ENCODE results near the gene EN2.

The EN2 gene

DNA sequence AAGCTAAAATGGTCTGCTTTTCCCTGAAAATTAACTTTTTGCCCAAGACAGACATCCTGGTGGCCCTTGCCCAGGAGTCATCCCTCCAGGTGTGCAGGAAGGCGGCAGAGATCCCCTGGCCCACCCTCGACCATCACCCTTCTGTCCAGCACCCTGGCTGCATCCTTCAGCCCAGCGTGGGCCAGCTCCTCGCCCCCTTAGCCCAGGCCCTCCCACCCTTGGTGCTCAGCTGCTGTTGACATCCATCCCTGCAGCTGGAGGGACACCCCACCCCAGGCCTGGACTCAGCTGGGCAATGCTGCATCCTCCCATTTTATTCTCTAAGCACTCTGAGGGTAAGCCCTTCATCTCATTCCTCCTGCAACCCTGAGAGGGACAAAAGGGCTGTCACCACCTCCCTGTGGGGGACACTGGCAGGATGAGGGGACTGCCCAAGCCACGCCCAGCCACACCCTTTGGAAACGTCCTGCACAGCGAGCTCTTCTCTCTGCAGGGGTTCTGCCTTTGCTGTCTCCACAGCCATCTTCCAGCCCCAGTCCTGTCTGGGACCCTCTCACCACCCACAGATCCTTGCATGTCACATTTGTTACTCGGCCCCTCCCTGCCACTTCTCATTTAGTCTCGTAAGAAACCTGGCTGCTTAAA is 30.7 kb downstream of the EN2 start:
- DNase-seq: no peak

DNA sequence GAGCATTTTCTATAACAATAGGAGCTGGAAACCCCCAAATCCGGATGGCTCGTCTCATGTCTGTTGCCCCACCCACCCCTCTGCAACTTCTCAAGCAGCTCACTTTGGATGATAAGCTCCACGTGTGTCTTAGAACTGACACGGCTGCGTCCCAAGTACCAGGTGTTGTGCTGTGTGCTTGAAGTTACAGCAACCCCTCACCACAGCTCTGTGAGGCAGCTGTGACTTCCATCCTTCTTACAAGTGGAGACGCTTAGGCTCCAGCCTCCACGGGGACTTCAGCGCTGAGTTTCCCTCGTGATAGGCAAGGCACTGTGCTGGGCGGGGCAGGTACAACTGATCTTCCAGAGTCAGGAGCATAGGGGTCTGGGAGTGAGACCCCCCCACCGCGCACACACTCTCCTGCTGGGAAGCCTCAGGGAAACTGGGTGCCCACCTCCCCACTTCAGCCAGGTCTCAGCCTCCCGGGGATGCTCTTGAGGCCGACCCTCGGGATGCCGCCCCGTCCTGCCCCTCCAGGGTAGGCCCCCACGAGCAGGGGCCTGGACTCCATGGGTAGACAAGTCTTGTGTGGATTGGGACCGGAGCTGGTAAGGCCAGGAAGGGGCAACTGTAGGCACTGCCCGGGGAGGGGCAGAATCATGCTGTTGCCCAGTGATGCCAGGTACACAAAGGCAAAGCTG is 31.4 kb downstream of the EN2 start:
- DNase-seq: no peak

DNA sequence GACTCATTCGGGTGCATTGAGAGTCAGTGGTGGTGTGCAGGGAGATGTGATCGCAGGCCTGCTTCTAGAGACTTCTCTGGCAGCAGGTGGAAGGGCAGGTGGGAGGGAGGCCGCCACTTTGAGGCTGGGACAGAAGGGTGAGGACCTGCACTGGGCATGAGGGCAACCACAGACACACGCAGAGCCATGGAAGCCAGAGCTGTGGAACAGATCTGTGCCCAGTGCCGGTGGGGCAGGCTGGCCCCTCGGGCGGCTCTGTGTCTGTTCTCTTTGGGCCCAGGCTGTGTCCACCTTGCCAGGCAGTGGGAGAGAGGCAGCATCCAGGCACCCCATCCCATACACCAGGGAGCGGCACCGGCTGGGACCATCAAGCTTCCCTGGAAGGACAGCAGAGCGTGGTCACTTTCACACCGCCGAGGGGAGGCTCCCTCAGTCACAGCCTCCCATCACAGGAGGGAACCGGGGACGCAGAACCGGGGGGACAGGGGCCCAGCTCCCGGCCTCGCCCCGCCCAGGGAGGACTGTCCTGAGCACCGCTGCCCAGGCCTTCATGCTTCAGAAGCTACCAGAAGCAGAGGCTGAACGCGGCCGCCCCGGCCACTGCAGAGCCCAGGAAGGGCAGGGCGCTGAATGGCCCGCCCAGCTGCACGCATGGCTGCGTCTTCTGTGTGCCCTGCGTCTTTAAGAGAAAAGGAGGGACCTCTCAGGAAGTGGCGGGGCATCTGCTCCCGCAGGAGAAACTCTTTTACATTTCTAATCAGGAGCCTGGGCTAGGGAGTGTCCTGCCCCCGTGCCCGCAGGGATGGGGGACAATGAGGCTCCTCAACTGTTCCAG is 32.1 kb downstream of the EN2 start:
- DNase-seq: no peak

DNA sequence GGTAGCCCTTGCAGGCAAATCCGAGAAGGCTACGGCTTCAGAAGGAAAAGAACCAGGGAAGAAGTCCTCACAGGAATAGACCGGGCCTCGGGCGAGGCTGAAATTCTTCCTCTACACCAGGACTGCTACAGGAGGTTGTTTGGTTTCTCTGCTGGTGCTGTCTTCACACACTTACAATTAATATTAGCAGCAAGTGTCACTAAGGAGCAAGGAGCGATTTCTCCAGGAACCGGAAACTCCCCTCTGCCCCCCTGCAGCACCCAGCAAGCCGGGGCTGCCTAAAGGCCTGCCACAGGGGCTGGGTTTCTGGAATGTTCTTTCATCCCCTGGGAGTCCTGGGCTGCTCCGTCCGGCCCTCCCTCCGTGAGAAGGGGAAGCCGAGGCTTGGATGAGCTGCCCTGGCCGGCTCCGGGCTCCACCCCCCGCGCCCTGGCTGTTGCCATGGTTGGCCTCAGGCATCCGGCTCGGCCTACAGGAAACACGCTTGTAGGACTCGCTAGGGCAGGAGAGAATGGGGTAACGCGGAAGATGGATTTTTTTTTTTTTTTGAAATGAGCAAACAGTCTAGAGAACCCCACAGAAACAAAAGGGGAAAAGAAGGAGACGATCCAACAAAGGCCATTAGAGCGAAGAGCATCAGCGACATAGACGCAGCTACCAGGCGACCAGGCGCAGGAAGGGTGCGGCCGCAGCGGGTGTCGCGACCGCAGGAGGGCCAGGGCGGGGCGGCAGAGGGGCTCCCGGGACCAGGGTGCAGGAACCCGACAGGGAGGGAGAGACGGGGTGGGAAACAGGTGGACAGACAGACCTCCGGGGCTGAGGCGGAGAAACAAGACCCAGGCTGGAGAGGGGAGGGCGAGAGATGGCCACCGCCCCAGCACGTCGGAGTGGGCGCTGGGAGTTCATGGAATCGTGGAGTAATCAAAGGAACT is 33.0 kb downstream of the EN2 start:
- no peak for DNase-seq

DNA sequence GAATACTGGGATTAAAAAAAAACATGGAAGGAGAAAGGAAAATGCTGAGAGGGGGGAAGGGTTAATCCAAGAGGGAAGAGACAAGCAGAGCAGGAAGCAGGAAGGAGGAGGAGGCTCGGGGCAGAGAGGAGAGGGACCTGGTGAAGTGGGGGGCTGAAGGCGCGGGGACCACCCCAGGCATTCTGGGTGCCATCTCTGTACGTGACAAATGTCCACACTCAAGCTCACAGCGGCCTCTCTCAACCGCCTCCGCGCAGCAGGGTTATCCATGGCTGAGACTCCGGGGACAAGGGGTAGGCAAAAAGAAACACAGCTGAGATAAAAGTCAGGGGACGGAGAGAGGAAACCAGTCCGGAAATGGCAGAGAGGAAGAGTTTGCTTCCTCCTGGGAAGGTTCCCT is 33.9 kb downstream of the EN2 start:
- DNase-seq: no peak

DNA sequence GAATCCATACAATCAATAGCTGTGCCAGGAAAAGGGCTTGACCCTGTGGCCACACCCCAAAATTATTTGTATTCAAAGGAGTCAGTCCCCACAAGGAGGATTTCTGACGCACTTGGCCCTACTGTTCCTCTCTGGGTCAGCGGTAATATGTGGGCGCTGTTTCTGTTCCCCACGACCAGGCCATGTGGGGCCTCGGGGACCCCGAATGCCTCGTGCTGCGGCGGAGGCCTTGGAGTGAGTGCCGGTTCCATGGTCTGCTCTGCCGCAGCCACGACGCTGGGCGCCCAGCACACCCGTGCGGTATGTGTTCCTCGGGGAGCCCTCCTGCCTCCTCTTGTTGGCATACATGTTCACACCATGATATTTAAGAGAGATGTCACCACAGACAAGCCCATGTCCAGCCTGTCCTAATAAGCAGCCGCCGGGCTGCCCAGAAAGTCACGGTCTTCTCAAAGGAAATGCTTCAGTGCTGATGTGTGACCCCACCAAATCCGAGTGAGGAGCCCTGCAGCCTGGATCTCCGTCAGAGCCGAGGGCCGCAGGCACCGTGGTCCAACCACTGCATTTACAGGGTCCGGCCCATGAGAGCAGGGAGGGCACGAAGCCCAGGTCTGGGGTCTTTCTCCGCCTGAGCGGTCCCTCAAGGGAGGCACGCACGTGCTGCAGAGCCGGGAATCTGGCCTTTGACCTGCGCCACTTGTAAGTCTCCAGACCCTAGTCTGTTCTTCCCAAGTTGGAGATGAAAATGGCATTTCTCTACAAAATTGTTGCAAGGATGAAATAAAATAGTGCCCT is 36.0 kb downstream of the EN2 start:
- no peak for DNase-seq

DNA sequence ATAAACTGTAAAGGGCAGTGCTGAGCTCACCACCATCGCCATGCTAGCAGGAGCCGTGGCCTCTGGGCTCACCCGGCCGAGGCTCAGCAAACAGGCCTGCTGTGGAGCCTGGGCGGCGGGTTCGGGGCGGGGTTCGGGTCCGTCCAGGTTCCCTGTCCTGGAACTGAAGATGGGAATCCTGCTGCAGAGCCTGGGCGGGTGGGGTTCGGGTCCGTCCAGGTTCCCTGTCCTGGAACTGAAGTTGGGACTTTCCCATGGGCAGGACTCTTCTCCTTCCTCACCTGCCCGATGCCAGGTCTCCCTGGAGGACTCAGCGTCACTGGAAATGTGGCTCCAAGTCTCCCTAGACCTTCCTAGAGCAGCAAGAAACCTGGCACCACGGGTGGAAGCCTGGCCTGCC is 36.6 kb downstream of the EN2 start:
- DNase-seq: no peak

DNA sequence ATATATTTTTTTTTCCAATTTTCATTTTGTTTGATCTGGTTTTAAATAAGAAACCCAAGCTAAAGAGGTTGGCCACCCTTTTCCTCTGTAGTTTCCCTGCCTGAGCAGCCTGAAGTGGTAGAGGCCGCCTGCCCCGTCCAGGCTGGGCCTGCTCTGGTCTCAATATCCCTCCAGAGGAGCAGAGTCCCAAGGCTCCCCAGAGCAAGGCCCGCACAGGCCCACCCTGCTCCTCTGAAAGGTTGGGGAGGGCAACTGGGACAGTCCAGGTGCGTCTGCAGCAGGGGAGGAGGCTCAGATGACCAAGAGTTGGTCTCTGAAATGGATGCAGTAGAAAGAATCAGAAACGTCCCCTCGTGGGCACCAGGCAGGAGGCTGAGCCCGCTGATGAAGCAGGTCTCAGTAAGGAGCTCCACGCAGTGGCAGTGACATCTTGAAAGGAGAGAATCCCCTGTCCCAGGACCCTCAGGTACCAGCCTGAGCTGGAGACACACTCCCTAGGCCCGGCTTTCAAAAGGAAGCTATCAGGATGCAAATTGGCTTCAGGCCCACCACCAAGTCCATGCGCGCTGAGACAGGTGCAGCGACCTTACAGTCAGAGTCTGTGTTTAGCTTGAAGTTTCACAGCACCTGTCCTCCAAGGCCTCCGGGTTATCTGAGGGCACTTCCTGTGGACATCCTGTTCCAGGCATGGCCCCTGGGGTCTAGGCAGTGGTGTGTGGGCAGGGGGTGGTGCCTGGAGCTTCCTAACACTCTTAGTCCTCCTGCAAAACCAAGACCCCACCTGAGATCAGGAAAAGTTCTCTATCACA is 37.7 kb downstream of the EN2 start:
- no peak for DNase-seq

DNA sequence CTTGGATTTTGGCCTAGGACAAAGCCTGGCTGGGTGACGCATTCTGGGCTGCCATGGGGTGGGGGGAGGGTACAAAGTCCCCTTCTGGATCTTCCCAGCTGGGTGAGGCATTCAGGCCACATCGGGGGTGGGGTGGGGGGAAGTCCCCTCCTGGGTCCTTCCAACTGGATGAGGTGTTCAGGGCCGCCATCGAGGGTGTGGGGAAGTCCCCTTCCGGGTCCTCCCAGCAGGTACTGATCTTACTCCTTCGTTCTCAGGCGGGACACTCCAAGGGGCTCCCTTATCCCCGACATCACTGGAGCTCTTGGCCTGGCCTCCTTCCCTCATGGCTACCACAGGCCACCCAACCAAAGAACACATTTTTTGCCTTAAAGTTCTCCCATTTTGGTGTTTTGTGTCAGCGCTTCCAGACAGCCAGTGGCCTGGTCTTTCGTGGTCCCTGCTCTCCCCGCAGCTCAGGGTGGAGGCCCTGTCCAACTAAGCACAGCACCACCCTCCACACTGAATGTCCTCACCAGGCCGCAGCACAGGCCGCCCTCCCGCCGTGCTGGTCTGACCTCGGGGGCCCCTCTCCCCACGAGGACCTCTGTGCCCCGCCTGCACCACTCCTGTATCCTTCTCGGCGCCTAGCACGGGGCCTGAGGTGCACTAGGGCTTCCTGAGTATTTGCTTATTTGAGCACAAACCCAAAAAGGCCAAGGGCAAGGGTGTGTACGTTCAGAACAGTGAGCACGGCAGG is 38.5 kb downstream of the EN2 start:
- no peak for DNase-seq

DNA sequence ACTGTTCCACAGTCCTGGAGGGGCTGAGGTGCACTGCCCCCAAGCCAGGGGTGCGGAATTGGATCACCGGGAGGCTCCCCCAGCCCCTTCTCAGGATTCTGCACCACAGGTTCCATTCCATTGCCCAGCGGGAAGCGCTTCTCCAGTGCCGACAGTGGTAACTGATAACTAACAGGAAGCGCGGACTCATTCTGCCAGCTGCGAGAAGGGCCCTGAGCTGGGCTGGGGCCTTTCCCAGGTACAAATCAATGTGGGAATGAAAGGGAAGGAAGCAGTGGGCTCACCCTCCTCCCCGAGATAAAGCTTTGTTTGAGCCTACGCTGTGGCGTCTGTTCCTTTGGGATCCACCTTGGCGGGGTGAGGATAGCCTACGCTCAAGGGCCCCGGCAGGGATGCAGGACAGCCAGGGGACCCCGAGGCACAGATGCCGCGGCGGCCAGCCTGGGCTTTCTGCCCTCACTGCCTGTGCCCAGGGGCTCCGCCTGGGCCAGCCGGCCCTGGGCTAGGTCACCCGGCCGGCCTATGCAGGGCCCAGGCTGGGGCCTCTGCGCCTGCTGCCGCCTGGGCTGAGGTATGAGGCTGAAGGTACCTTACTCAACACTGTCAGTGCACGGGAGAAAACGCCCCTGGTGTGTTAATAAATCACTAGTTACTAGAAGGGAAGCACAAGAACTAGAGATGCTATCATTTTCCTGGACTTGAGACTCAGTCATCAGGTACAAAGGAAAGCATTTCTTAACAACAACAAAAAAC is 39.4 kb downstream of the EN2 start:
- no peak for DNase-seq

DNA sequence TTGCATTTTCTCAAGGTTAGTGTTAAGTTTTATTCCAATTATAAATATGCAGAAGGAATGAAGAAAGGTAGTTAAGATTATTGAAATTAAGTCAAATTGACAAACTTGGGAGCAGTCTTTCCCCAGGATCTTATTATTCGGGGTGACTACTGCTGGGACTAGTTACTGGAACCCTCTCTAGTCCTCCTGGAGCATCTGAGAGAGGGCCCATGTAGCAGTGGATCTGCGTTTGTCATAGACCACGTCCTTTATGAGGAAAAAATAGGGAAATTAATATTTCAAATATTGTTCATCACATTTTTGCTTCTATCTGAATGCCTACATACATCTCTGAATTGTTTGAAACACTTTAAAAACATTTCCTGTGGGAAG is 47.5 kb downstream of the EN2 start:
- DNase-seq: no peak

DNA sequence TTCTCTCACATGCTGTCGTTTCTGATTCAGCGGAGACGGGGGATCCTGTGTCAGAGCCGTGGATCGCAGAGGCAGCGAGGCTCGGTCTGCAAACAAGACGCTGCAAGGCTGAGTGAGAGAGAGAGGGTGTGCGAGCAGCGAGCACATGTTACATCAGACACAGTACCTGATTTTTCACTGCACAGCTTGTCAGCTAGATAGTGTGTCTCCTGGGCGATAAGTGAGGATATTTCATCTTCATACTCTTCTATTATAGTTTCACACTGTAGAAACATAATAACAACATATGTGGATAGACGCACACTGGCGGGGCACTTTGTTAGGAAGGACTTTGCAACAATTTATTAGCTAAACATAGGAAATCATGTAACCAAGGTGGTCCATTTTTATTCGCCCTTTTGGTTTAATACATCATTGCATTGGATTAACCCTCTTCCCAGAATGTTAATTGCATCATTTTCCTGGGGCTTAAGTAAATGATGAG is 49.0 kb downstream of the EN2 start:
- DNase-seq: no peak

DNA sequence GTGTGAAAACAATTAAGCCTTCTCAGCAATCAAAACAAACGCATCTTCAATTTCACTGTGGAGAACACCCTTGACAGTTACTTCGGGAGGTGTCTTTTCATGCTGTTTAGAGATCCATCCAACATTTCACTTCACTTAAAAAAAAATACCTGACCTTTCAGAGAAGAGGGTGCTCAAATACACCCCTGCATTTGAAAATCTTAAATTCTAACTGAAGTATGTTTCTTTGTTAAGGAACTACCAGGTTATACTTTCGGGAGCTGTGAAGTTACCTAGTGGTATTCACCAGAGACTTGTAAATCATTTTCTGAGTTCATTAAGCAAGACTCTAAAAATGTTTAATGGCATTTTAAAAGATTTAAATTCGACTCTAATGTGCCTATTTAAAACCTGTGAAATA is 49.6 kb downstream of the EN2 start:
- DNase-seq: no peak

DNA sequence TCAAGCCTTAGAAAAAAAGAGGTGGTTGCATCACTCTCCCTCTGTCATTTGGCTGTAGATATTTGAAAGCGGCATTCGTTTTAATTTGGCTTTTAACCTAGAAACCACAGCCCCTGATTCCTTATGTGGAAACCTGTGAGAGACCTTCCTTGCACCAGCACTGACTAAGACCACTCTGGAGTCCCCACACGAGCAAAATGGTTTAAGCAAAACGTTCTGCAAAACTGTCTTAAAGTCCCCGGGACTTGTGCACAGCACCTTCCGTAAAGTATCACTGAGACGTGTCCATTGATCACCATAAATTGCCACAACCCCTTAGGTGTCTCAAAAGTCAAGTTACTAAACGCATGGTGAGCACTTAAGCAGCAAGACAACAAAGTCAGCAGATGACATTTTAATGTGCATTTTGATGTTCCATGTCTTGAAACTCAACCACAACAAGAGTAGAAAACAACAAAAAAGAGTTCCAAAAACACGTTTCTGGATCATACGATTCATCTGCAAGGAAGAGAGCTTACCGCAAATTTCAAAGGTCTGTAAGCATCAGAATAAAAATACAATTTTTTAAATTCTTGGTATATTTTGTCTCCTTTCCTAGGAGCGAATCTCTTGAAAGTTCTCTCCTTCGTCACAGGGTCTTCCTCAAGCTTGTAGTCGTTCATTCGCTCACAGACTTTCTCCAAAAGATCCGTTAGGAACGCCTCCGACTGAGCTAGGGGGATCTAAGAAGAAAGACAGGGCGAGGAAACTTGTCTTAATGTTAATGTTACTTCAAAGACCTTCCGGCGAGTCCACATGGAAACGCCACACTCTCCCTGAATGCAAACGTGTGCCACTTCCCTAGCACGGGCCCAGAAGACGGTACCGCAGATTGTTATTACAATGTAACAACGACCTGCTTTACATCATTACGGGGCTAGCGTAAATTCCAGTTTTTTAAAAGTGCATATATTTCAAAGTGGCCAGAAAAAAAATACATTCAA is 50.7 kb downstream of the EN2 start:
- DNase-seq: no peak

DNA sequence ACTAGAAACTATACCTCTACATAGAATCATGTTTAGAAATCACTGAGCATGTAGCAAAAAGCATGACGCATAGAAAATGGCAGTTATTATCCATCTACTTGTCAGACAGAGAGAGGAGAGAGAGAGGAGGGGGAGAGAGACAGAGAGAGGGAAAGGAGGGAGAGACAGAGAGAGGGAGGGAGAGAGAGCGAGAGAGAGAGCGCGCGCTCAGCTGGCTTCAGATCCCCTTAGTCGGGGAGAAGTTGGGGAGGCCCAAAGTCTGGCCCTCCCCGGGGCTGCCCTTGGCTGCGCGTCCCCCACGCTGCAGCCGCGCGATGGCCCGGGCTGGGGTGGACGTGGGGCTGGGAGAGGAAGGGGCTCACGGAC is 51.4 kb downstream of the EN2 start:
- DNase-seq: no peak

DNA sequence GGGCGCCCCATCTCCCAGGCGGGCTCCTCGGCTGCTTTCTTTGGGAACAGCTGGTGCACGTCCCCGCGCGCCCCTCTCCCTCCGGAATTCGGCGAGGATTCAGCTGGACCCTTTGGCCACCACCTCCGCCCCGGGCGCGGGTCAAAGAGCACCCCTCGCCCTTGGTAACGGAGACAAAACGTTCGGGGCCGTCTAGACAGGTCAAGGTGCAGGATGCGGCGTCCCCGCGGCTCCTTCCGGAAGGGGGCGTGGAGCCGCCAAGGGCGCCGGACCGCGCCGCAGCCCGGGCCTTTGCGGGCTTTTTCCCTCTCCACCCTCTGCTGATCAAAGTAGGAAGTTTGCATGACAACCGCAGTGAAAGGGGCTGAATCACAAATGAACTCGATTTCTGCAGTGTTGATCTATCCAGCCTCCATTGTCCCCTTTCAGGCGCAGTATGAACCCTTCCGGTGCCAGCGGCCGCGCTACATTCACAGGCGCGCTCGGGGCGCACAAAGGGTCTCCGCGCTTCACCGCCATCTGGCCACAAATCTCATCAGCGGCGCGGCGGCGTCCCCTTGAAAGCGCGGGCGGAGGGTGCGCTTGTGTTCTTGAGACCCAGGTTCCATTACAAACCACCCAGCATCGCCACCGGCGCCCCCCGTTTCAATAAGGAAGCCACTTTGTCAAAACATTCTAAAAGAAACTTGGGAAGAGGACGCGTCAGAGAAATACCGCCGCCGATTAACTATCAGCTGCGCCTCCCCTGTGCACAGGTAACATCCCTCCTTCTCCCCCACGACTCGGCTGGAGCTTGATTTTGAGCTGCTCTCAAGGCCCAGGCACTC is 52.0 kb downstream of the EN2 start:
- no peak for DNase-seq

DNA sequence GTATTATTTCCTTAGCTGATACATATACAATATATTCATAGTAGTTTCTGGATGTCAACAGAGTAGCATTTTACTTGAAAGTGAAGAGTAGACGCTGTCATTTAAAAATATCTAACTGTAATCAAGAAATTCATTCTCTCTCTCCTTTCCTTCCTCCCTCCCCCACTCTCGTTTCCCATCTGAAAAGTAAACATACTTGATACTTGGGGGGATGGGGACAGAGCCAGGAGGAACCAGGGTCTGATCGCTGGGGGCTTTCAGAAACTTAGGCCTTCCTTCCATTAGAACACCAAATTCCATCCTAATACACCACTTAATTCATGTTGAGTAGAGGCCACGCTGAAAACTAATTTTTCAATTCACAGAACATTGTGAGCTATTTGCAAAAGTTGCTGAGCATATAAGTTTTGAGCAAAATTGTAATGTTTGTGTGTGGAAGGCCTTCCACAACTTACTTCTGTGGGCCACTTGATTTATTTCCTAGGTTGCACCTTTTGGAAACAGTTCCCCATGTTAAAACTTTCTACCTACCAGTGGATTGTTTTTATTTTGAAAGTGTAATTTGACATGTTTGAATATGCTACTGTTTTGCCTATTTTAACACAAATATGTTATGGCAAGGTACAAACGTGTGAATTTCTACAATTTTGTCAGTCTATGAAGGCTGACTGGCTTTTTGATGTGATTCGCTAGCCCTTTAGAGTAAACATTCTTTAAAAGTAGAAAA is 53.2 kb downstream of the EN2 start:
- DNase-seq: no peak
